HUES64 (cell line): ENCODE data around the gene THSD7A.

Experiments used
- H3K27ac ChIP-seq: 2 replicates; pipeline ENCODE4 v1.7.0; 2013; ENCODE audit warnings: low read depth, low read length, inconsistent platforms
- H3K27me3 ChIP-seq: 2 replicates; pipeline ENCODE4 v1.6.1; 2013; ENCODE audit warnings: mild to moderate bottlenecking, low read length; ENCODE audit not compliant: insufficient read depth
- H3K36me3 ChIP-seq: 2 replicates; pipeline ENCODE4 v1.6.1; 2013; ENCODE audit warnings: mild to moderate bottlenecking, low read length; ENCODE audit not compliant: insufficient read depth
- H3K4me1 ChIP-seq: 2 replicates; pipeline ENCODE4 v1.6.1; 2013; ENCODE audit warnings: mild to moderate bottlenecking, low read length, moderate library complexity; ENCODE audit not compliant: insufficient read depth
- H3K4me3 ChIP-seq: 2 replicates; pipeline ENCODE4 v1.5.1; 2013; ENCODE audit warnings: mild to moderate bottlenecking, low read length, moderate library complexity
- H3K9ac ChIP-seq: 2 replicates; pipeline ENCODE4 v1.6.1; 2013; ENCODE audit warnings: mild to moderate bottlenecking, low read depth, low read length
- H3K9me3 ChIP-seq: 2 replicates; pipeline ENCODE4 v1.6.1; 2013; ENCODE audit warnings: low read depth, low read length; ENCODE audit not compliant: insufficient read depth
- WGBS: fragments of 150-250, 120-280 bp; methylation state at CpG from one replicate; pipeline ENCODE4 v1.1.7; 2013; ENCODE audit warnings: missing lambda C conversion rate; 5-methylcytosine and 5-hydroxymethylcytosine counted together

Gene THSD7A

GRCh38 chr7:11330208-11330607, 501.8 kb downstream of the THSD7A start:
- H3K27ac ChIP-seq = no peak overlapping the region
- 97% methylated on average over 2 of the region's 3 CpGs for WGBS
- H3K4me1 ChIP-seq = peaks cover 11% of the 10 kb centered on the region; the same call in 1 of the 2 replicates
- H3K27me3 ChIP-seq = no peaks in the 10 kb centered on the region
- H3K4me3 ChIP-seq = no peak overlapping the region
- H3K9ac ChIP-seq = no peak overlapping the region
- no peaks in the 10 kb centered on the region for H3K36me3 ChIP-seq
- no peaks in the 10 kb centered on the region for H3K9me3 ChIP-seq

- Histone ChIP-seq H3K27ac (no peak overlapping the region), H3K9me3 (no peaks in the 10 kb centered on the region), H3K36me3 (no peaks in the 10 kb centered on the region), H3K4me1 (peaks cover 11% of the 10 kb centered on the region; the same call in 1 of the 2 replicates), H3K4me3 (no peak overlapping the region), H3K27me3 (no peaks in the 10 kb centered on the region), H3K9ac (no peak overlapping the region)
- 94% methylated on average over 3 of the region's 3 CpGs for WGBS
These were observed 502.4 kb downstream of the THSD7A start for GRCh38 chr7:11329626-11330025.

GRCh38 chr7:11328309-11328708, 503.7 kb downstream of the THSD7A start:
- no peak overlapping the region for H3K9ac ChIP-seq

GRCh38 chr7:11327633-11328032, 504.4 kb downstream of the THSD7A start:
- H3K27ac ChIP-seq = no peak overlapping the region
- no peak overlapping the region for H3K9ac ChIP-seq
- H3K4me3 ChIP-seq = no peak overlapping the region
- no CpG with 5 or more reads among the region's 1 CpG for WGBS
- H3K36me3 ChIP-seq = no peaks in the 10 kb centered on the region
- peaks cover 11% of the 10 kb centered on the region; the same call in 1 of the 2 replicates for H3K4me1 ChIP-seq
- H3K27me3 ChIP-seq = no peaks in the 10 kb centered on the region
- no peaks in the 10 kb centered on the region for H3K9me3 ChIP-seq

More at GRCh38 chr7:11328309-11328708, 503.7 kb downstream of the THSD7A start:
- H3K27ac ChIP-seq = no peak overlapping the region
- no peaks in the 10 kb centered on the region for H3K36me3 ChIP-seq
- no peaks in the 10 kb centered on the region for H3K27me3 ChIP-seq
- no peak overlapping the region for H3K4me3 ChIP-seq
- WGBS = 34% methylated on average over 3 of the region's 3 CpGs
- peaks cover 11% of the 10 kb centered on the region; the same call in 1 of the 2 replicates for H3K4me1 ChIP-seq
- H3K9me3 ChIP-seq = no peaks in the 10 kb centered on the region
